SU-DHL-6 (cell line): ENCODE results near the gene ULK1.

Source experiments
- H2AFZ ChIP-seq: fragments of 200-600 bp; sonication (generic); 2 replicates; pipeline ENCODE4 v1.6.1; 2014; ENCODE audit warnings: low read depth, mild to moderate bottlenecking, moderate library complexity, mixed read lengths, antibody characterized with exemption, low read length; ENCODE audit not compliant: severe bottlenecking
- H3F3A ChIP-seq: fragments of 200-600 bp; shearing (Covaris generic); 2 replicates; pipeline ENCODE4 v1.6.0; 2016; ENCODE audit warnings: antibody characterized with exemption, mild to moderate bottlenecking; ENCODE audit not compliant: insufficient read depth
- H3K27ac ChIP-seq: fragments of 200-600 bp; sonication (generic); 2 replicates; pipeline ENCODE4 v1.5.1; 2016; ENCODE audit warnings: low read depth, mild to moderate bottlenecking, low read length, moderate library complexity, mixed read lengths
- H3K27me3 ChIP-seq: fragments of 200-600 bp; sonication (generic), shearing (Covaris generic); 2 replicates; pipeline ENCODE4 v1.6.0; 2014; ENCODE audit warnings: mild to moderate bottlenecking, low read length
- H3K36me3 ChIP-seq: fragments of 200-600 bp; sonication (generic); 2 replicates; pipeline ENCODE4 v1.6.1; 2014; ENCODE audit warnings: mild to moderate bottlenecking, low read length, mixed read lengths
- H3K4me2 ChIP-seq: fragments of 300-600, 200-600 bp; shearing (Covaris generic), sonication (generic); 2 replicates; pipeline ENCODE4 v1.6.0; 2014; ENCODE audit warnings: low read length, low read depth, mild to moderate bottlenecking; ENCODE audit not compliant: poor library complexity, severe bottlenecking
- H3K4me3 ChIP-seq: fragments of 200-600 bp; sonication (generic); 2 replicates; pipeline ENCODE4 v1.5.1; 2014; ENCODE audit warnings: antibody characterized with exemption, low read length, mild to moderate bottlenecking, mixed read lengths; ENCODE audit not compliant: insufficient read depth, poor library complexity, severe bottlenecking
- H3K79me2 ChIP-seq: fragments of 200-600 bp; sonication (generic); 2 replicates; pipeline ENCODE4 v1.6.1; 2014; ENCODE audit warnings: mild to moderate bottlenecking, low read length, moderate library complexity; ENCODE audit not compliant: insufficient read depth
- H3K9ac ChIP-seq: fragments of 200-600 bp; sonication (generic); 2 replicates; pipeline ENCODE4 v1.7.0; 2014; ENCODE audit warnings: mild to moderate bottlenecking, low read length
- H3K9me2 ChIP-seq: fragments of 200-600 bp; sonication (generic); replicated peaks from 2 replicates; pipeline ENCODE4 v1.6.1; 2014; ENCODE audit warnings: low read length; ENCODE audit not compliant: insufficient read depth
- H3K9me3 ChIP-seq: fragments of 200-600 bp; sonication (generic); 2 replicates; pipeline ENCODE4 v1.6.1; 2014; ENCODE audit warnings: low read length, mixed read lengths; ENCODE audit not compliant: insufficient read depth
- H4K20me1 ChIP-seq: fragments of 200-600 bp; sonication (generic); 2 replicates; pipeline ENCODE4 v1.6.1; 2014; ENCODE audit warnings: low read depth, mild to moderate bottlenecking, antibody characterized with exemption, low read length, moderate library complexity, mixed read lengths
- EZH2phosphoT487 ChIP-seq: fragments of 200-600 bp; sonication (generic), shearing (Covaris generic); conservative IDR thresholded peaks from 2 replicates; pipeline ENCODE4 v1.6.1; 2018; ENCODE audit warnings: mild to moderate bottlenecking, antibody characterized with exemption, low read length, moderate library complexity, mixed read lengths
- TF ChIP-seq, protein P1 (sequence below): fragments of 200-600 bp; sonication (generic); IDR thresholded peaks from one replicate; pipeline ENCODE4 v1.5.1; 2017; ENCODE audit warnings: antibody characterized with exemption, mild to moderate bottlenecking, low read length, moderate library complexity; ENCODE audit not compliant: insufficient read depth, poor library complexity, severe bottlenecking

ULK1 gene

DNA sequence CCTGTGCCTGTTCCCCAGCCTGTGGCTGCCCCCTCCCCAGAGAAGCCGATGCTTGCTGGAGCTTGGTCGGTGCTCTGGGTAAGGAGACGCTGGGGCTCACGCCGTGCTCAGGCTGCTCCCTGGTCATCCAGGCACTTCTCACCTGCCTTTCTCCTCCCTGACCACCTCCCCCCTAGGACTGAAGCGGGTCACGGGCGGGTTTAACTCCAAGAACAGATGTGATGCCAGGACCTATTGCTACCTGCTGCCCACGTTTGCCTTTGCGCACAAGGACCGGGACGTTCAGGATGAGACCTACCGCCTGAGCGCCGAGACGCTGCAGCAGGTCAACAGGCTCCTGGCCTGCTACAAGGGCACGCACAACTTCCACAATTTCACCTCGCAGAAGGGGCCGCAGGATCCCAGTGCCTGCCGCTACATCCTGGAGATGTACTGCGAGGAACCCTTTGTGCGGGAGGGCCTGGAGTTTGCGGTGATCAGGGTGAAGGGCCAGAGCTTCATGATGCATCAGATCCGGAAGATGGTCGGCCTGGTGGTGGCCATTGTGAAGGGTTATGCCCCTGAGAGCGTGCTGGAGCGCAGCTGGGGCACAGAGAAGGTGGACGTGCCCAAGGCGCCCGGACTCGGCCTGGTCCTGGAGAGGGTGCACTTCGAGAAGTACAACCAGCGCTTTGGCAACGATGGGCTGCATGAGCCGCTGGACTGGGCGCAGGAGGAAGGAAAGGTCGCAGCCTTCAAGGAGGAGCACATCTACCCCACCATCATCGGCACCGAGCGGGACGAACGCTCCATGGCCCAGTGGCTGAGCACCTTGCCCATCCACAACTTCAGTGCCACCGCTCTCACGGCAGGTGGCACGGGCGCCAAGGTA, 46.9 kb downstream of the ULK1 start:
- no peaks in the 10 kb centered on the region for H3K9me2 ChIP-seq
- H3K4me2 ChIP-seq, result no peak overlapping the region
- H3K9ac ChIP-seq, result no peak overlapping the region
- no peaks in the 10 kb centered on the region for H3F3A ChIP-seq
- H3K79me2 ChIP-seq, result no peaks in the 10 kb centered on the region
- TF ChIP-seq, protein P1, sequence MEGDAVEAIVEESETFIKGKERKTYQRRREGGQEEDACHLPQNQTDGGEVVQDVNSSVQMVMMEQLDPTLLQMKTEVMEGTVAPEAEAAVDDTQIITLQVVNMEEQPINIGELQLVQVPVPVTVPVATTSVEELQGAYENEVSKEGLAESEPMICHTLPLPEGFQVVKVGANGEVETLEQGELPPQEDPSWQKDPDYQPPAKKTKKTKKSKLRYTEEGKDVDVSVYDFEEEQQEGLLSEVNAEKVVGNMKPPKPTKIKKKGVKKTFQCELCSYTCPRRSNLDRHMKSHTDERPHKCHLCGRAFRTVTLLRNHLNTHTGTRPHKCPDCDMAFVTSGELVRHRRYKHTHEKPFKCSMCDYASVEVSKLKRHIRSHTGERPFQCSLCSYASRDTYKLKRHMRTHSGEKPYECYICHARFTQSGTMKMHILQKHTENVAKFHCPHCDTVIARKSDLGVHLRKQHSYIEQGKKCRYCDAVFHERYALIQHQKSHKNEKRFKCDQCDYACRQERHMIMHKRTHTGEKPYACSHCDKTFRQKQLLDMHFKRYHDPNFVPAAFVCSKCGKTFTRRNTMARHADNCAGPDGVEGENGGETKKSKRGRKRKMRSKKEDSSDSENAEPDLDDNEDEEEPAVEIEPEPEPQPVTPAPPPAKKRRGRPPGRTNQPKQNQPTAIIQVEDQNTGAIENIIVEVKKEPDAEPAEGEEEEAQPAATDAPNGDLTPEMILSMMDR, result no peak
- no peak for TF ChIP-seq EZH2phosphoT487
- H4K20me1 ChIP-seq, result no peaks in the 10 kb centered on the region; the same call in 1 of the 2 replicates
- H3K27ac ChIP-seq, result no peak overlapping the region
- H3K27me3 ChIP-seq, result no peaks in the 10 kb centered on the region
- no peaks in the 10 kb centered on the region for H3K9me3 ChIP-seq
- H3K36me3 ChIP-seq, result no peaks in the 10 kb centered on the region
- no peak overlapping the region for H3K4me3 ChIP-seq
- no peak overlapping the region for H2AFZ ChIP-seq

DNA sequence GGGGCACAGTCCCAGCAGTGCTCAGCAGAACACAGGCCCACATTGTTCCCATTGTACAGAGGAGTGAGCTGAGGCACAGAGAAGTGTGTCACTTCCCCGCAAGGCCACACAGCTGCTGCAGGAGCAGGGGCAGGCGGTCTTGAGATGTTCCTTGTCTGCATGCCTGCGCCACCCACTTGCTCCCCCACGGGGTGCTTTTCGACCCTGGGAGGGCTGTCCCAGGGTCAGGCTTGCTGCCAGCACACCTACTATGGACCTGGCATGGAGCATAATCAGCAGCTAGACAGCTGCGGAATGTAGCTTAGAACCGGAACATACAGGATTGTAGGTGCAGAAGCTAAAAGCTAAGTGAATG, 47.5 kb downstream of the ULK1 start:
- TF ChIP-seq, protein P1, result no peak
- TF ChIP-seq EZH2phosphoT487, result no peak
- Histone ChIP-seq H3K79me2 (no peaks in the 10 kb centered on the region), H3K9ac (no peak overlapping the region), H3K9me2 (no peaks in the 10 kb centered on the region), H3K4me2 (no peak overlapping the region), H3K36me3 (no peaks in the 10 kb centered on the region), H2AFZ (no peak overlapping the region), H4K20me1 (no peaks in the 10 kb centered on the region; the same call in 1 of the 2 replicates), H3K27ac (no peak overlapping the region), H3K4me3 (no peak overlapping the region), H3F3A (no peaks in the 10 kb centered on the region), H3K9me3 (no peaks in the 10 kb centered on the region), H3K27me3 (no peaks in the 10 kb centered on the region)

DNA sequence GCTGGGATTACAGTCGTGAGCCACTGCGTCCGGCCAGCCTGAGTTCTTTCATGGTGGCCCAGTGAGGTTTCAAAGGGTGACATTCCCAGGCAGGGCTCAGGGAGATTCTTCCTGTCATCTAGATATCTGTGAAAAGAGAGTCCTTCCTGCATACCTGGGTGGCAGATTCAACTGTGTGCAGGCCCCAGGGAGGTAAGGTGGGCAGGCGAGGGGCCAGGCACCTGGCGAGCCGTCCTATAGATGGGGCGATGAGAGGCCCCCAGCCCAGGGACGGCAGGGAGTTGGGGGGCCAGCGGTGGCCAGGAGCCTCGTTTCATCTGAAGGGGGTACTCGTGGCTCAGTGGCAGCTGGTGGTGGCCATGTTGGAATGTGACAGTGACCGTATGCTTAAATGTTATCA, 48.2 kb downstream of the ULK1 start:
- Histone ChIP-seq H3K36me3 (no peaks in the 10 kb centered on the region), H3K4me3 (no peak overlapping the region), H3K79me2 (no peaks in the 10 kb centered on the region), H3K9ac (no peak overlapping the region), H3K27ac (no peak overlapping the region), H2AFZ (no peak overlapping the region), H4K20me1 (no peaks in the 10 kb centered on the region; the same call in 1 of the 2 replicates), H3F3A (peaks cover under 1% of the 10 kb centered on the region; the same call in 1 of the 2 replicates), H3K9me3 (no peaks in the 10 kb centered on the region), H3K4me2 (no peak overlapping the region), H3K27me3 (no peaks in the 10 kb centered on the region), H3K9me2 (no peaks in the 10 kb centered on the region)
- TF ChIP-seq, protein P1, result no peak
- TF ChIP-seq EZH2phosphoT487, result no peak
